OCI-LY7 (cell line): ENCODE data around the gene SLC19A1. TPM values are rescaled to one million over a fixed set of nuclear protein-coding genes. Genes with fewer than 3 reads are reported as not detected.

ENCODE experiments used
- BruUV-seq: library from RNA; stranded (reverse); fragments of 400-500 nt; replicated peaks from 2 replicates; lab custom pipeline; 2021; lab: Mats Ljungman, UMichigan
- CTCF ChIA-PET: fragments of 300-600 bp; sonication (Branson Sonifier 250); formaldehyde crosslinking; loops from one replicate; lab custom pipeline; 2022; ENCODE audit warnings: antibody characterized with exemption; ENCODE audit not compliant: unreplicated experiment; lab: Charles Lee
- POLR2A ChIA-PET: fragments of 300-600 bp; sonication (Branson Sonifier 250); formaldehyde crosslinking; loops from one replicate; lab custom pipeline; 2022; ENCODE audit warnings: antibody characterized with exemption; lab: Charles Lee
- DNase-seq: peaks from one replicate; pipeline ENCODE4 v3.0.0-alpha.2; 2015; ENCODE audit warnings: low spot score
- H2AFZ ChIP-seq: fragments of 200-600 bp; sonication (generic), shearing (Covaris generic); 2 replicates; pipeline ENCODE4 v1.6.1; 2014; ENCODE audit warnings: mild to moderate bottlenecking, antibody characterized with exemption, low read length, moderate library complexity
- H3K27ac ChIP-seq: fragments of 200-600 bp; sonication (generic); 2 replicates; pipeline ENCODE4 v1.5.1; 2014; ENCODE audit warnings: mixed run types, low read depth, mild to moderate bottlenecking, moderate library complexity, low read length, inconsistent platforms; ENCODE audit not compliant: poor library complexity, severe bottlenecking
- H3K36me3 ChIP-seq: fragments of 200-600 bp; sonication (generic); 2 replicates; pipeline ENCODE4 v1.6.1; 2014; ENCODE audit warnings: mild to moderate bottlenecking, antibody characterized with exemption, low read length, moderate library complexity, mixed read lengths; ENCODE audit not compliant: insufficient read depth
- H3K4me1 ChIP-seq: fragments of 200-600 bp; sonication (generic); 2 replicates; pipeline ENCODE4 v1.5.1; 2014; ENCODE audit warnings: mild to moderate bottlenecking, low read length; ENCODE audit not compliant: insufficient read depth, poor library complexity, severe bottlenecking
- H3K4me2 ChIP-seq: fragments of 200-600 bp; sonication (generic); 2 replicates; pipeline ENCODE4 v1.6.1; 2014; ENCODE audit warnings: mild to moderate bottlenecking, low read length
- H3K4me3 ChIP-seq: fragments of 200-600 bp; sonication (generic); 2 replicates; pipeline ENCODE4 v1.5.1; 2014; ENCODE audit warnings: mild to moderate bottlenecking, low read depth, low read length; ENCODE audit not compliant: poor library complexity, severe bottlenecking
- H3K79me2 ChIP-seq: fragments of 200-600 bp; sonication (generic); 2 replicates; pipeline ENCODE4 v1.6.1; 2016; ENCODE audit warnings: low read depth, mild to moderate bottlenecking, low read length, moderate library complexity, mixed read lengths; ENCODE audit not compliant: insufficient read depth
- H3K9me2 ChIP-seq: fragments of 200-600 bp; sonication (generic); 2 replicates; pipeline ENCODE4 v1.6.1; 2016; ENCODE audit warnings: mild to moderate bottlenecking, low read length, mixed read lengths; ENCODE audit not compliant: insufficient read depth
- H3K9me3 ChIP-seq: fragments of 200-600 bp; sonication (generic); 2 replicates; pipeline ENCODE4 v1.6.1; 2014; ENCODE audit warnings: mild to moderate bottlenecking, mixed run types, low read length, mixed read lengths
- H4K20me1 ChIP-seq: fragments of 200-600 bp; sonication (generic); 2 replicates; pipeline ENCODE4 v1.6.1; 2014; ENCODE audit warnings: mild to moderate bottlenecking, antibody characterized with exemption, low read length, moderate library complexity, mixed read lengths; ENCODE audit not compliant: insufficient read depth
- EZH2phosphoT487 ChIP-seq: fragments of 200-600 bp; sonication (generic); IDR thresholded peaks from 2 replicates; pipeline ENCODE4 v1.6.1; 2018; ENCODE audit warnings: low read depth, borderline replicate concordance, mild to moderate bottlenecking, mixed run types, antibody characterized with exemption, low read length, moderate library complexity, mixed read lengths
- intact Hi-C: fragments of 100-400 bp; cut with micrococcal nuclease; formaldehyde crosslinking; loops from one replicate; pipeline ENCODE4 v1.10.0; 2022; ENCODE audit not compliant: unreplicated experiment
- total RNA-seq, 2 experiments: library from RNA; depleted of rRNA in 1 of 2; stranded (reverse); fragments of >200 nt in 1 of 2; shearing (Covaris generic) in 1 of 2; gene quantifications; 2 replicates each; pipeline ENCODE4 v1.2.3, GENCODE V29; 2014 to 2022
- TF ChIP-seq, protein P1 (sequence below): fragments of 200-600 bp; sonication (generic); conservative IDR thresholded peaks from 2 replicates; pipeline ENCODE4 v1.5.1; 2014; ENCODE audit warnings: mild to moderate bottlenecking, antibody characterized with exemption, low read length, moderate library complexity, mixed read lengths

The SLC19A1 gene
- total RNA-seq, 2 experiments from 2014 or later: 17.9 to 41.2 TPM

DNA sequence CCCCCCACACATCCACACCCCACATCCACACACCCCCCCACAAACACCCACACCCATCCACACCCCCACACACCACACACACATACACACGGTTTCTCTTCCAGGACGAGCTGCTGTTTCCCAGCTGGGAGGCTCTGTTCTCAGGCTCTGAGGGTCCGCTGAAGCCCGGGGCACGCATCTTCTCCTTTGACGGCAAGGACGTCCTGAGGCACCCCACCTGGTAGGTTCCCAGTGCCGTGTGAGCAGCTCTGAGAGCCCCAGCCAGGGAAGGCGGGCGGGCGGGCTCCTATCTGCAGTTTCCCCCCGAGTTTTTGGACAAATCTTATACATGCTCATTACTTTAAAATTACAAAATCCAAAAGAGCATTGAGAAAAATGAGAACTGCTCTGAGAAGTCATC, 31.2 kb downstream of the SLC19A1 start:
- Histone ChIP-seq H3K4me1 (no peaks in the 10 kb centered on the region), H3K36me3 (no peaks in the 10 kb centered on the region), H3K9me2 (no peaks in the 10 kb centered on the region), H2AFZ (no peak overlapping the region), H3K79me2 (no peaks in the 10 kb centered on the region), H3K4me2 (no peak overlapping the region), H3K27ac (no peak overlapping the region), H3K4me3 (no peak overlapping the region), H4K20me1 (no peaks in the 10 kb centered on the region), H3K9me3 (no peaks in the 10 kb centered on the region)
- no TSS peak for BruUV-seq
- intact Hi-C loops: no loop called here
- CTCF ChIA-PET: no interaction called here
- no peak for DNase-seq
- no peak for TF ChIP-seq EZH2phosphoT487
- TF ChIP-seq, protein P1, sequence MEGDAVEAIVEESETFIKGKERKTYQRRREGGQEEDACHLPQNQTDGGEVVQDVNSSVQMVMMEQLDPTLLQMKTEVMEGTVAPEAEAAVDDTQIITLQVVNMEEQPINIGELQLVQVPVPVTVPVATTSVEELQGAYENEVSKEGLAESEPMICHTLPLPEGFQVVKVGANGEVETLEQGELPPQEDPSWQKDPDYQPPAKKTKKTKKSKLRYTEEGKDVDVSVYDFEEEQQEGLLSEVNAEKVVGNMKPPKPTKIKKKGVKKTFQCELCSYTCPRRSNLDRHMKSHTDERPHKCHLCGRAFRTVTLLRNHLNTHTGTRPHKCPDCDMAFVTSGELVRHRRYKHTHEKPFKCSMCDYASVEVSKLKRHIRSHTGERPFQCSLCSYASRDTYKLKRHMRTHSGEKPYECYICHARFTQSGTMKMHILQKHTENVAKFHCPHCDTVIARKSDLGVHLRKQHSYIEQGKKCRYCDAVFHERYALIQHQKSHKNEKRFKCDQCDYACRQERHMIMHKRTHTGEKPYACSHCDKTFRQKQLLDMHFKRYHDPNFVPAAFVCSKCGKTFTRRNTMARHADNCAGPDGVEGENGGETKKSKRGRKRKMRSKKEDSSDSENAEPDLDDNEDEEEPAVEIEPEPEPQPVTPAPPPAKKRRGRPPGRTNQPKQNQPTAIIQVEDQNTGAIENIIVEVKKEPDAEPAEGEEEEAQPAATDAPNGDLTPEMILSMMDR: no peak
- POLR2A ChIA-PET: no interaction called here

DNA sequence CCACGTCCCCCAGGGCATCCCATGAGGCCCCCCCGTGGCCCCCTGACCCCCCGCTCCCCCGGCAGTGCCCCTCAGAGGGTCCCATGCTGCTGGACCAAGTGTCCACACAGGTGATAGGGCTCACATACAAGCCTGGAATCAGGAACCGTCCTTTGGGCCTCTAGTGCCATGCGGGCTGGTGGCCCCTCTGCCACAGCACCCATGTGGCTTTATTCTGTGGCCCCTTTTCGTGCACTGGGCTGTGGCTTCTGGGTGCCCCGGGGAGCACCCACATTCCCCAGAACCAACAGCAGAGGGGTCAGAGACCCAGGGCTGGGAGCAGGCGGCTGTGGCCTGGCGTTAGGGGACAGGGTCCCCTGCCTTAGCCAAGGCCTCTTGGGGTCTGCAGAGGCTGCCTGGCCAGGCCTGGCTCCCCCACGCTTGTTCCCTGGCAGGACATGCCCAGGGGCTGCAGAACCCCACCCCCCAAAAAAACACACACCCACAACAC, 31.7 kb downstream of the SLC19A1 start:
- Histone ChIP-seq H3K79me2 (no peaks in the 10 kb centered on the region), H3K4me1 (no peaks in the 10 kb centered on the region), H3K9me3 (no peaks in the 10 kb centered on the region), H3K36me3 (no peaks in the 10 kb centered on the region), H3K9me2 (no peaks in the 10 kb centered on the region), H2AFZ (no peak overlapping the region), H4K20me1 (no peaks in the 10 kb centered on the region), H3K4me3 (no peak overlapping the region), H3K4me2 (no peak overlapping the region), H3K27ac (no peak overlapping the region)
- no TSS peak for BruUV-seq
- no peak for TF ChIP-seq EZH2phosphoT487
- TF ChIP-seq, protein P1: no peak
- DNase-seq: no peak
- CTCF ChIA-PET: no interaction called here
- POLR2A ChIA-PET: no interaction called here
- intact Hi-C loops: no loop called here

- no peaks in the 10 kb centered on the region for H3K79me2 ChIP-seq
- H3K27ac ChIP-seq: no peak overlapping the region
- no peaks in the 10 kb centered on the region for H3K9me2 ChIP-seq
- intact Hi-C loops: no loop called here
- BruUV-seq: no TSS peak
- ChIA-PET CTCF (no interaction called here), POLR2A (no interaction called here)
- TF ChIP-seq EZH2phosphoT487: no peak
- TF ChIP-seq, protein P1: no peak
- no peak overlapping the region for H3K4me3 ChIP-seq
- no peaks in the 10 kb centered on the region for H4K20me1 ChIP-seq
- no peaks in the 10 kb centered on the region for H3K4me1 ChIP-seq
- H2AFZ ChIP-seq: no peak overlapping the region
- no peaks in the 10 kb centered on the region for H3K9me3 ChIP-seq
- no peaks in the 10 kb centered on the region for H3K36me3 ChIP-seq
- DNase-seq: no peak
- no peak overlapping the region for H3K4me2 ChIP-seq
These were observed 32.4 kb downstream of the SLC19A1 start for GRCh38 chr21:45509566-45510465.
